Tibial nerve (tissue), 4 donors: ENCODE results near the gene GRIK4. TPM values are rescaled to one million over a fixed set of nuclear protein-coding genes. Genes with fewer than 3 reads are reported as not detected.
A peak's percentile ranks its signal among the peaks of the same experiment; 100 is the strongest.

Source experiments
- DNase-seq, 2 donors: peaks; one replicate each; pipeline ENCODE4 v3.0.0-alpha.2; 2019; ENCODE audit warnings: low spot score in 2 of 2
- H3K27ac ChIP-seq, 4 donors: fragments of 200-600 bp; sonication (generic) in 3 of 4; one replicate each; pipeline ENCODE4 v1.5.1; 2017 to 2019; ENCODE audit warnings: mild to moderate bottlenecking in 1 of 4
- H3K27me3 ChIP-seq, 2 donors: fragments of 200-600 bp; sonication (generic) in 1 of 2; one replicate each; pipeline versions ENCODE4 v1.5.1 to v1.6.0; 2017 to 2019
- H3K36me3 ChIP-seq, 3 donors: fragments of 200-600 bp; sonication (generic); one replicate each; pipeline ENCODE4 v1.5.1; 2018 to 2019
- H3K4me1 ChIP-seq, 4 donors: fragments of 200-600 bp; sonication (generic) in 3 of 4; one replicate each; pipeline ENCODE4 v1.5.1; 2017 to 2019
- H3K4me3 ChIP-seq, 4 donors: fragments of 200-600 bp; sonication (generic) in 3 of 4; one replicate each; pipeline ENCODE4 v1.5.1; 2017 to 2019; ENCODE audit warnings: mild to moderate bottlenecking in 1 of 4, moderate library complexity in 1 of 4
- H3K9me3 ChIP-seq, 4 donors: fragments of 200-600 bp; sonication (generic) in 3 of 4; one replicate each; pipeline ENCODE4 v1.5.1; 2017 to 2019
- CTCF ChIP-seq, 5 experiments: fragments of 200-600 bp in 3 of 5; fragments of 450-650 bp in 2 of 5; sonication (generic) in 3 of 5; IDR thresholded peaks; one replicate each; pipeline ENCODE4 v1.5.1; 2016 to 2019; ENCODE audit warnings: antibody characterized with exemption in 5 of 5, mild to moderate bottlenecking in 3 of 5, moderate library complexity in 2 of 5
- EP300 ChIP-seq, 2 donors: sonication (generic); formaldehyde crosslinking; IDR thresholded peaks; one replicate each; pipeline ENCODE4 v1.6.1; 2017; ENCODE audit warnings: antibody characterized with exemption in 2 of 2, mild to moderate bottlenecking in 1 of 2
- POLR2A ChIP-seq, 2 donors: fragments of 450-650 bp; IDR thresholded peaks; one replicate each; pipeline ENCODE4 v1.6.1; 2017; ENCODE audit warnings: antibody characterized with exemption in 2 of 2, mild to moderate bottlenecking in 2 of 2, moderate library complexity in 2 of 2
- WGBS, 2 donors: methylation state at CpG; one replicate each; pipeline ENCODE4 v1.1.5; 2018; 5-methylcytosine and 5-hydroxymethylcytosine counted together
- total RNA-seq, 4 donors: library from RNA; depleted of rRNA; stranded (reverse); fragments of >200 nt; gene quantifications; one replicate each; pipeline ENCODE4 v1.1.0, GENCODE V29; 2016

GRIK4 gene
- total RNA-seq, 4 donors from 2014 or later, result 0.22 to 0.98 TPM; not detected in 2

- no peaks in the 10 kb centered on the region for H3K27me3 ChIP-seq
- 6 to 23% methylated on average over 10 to 13 of the region's 13 CpGs for WGBS, 2 donors
- peaks cover 0 to 41% (median 24%) of the 10 kb centered on the region in 4 donors for H3K4me1 ChIP-seq
- peaks cover 0 to 29% (median 0%) of the 10 kb centered on the region in 4 donors for H3K9me3 ChIP-seq
- peak; percentile 71 to 83 for DNase-seq
- TF ChIP-seq EP300 (IDR thresholded peaks at IDR 0.05), result peak in 1 of 2 donors; percentile 70
- TF ChIP-seq CTCF (IDR thresholded peaks at IDR 0.05), result no peak
- no peak for TF ChIP-seq POLR2A (IDR thresholded peaks at IDR 0.05)
- H3K4me3 ChIP-seq, result no peak overlapping the region
- no peaks in the 10 kb centered on the region for H3K36me3 ChIP-seq
- H3K27ac ChIP-seq, result peak overlapping the region in 2 of 4 donors; percentile 59 to 63
Measured at GRCh38 chr11:120710354-120711131, 199.0 kb downstream of the GRIK4 start.

GRCh38 chr11:120712014-120712413 lies 200.5 kb downstream of the GRIK4 start:
- no peak for DNase-seq

GRCh38 chr11:120712881-120713280 lies 201.3 kb downstream of the GRIK4 start:
- no peak for DNase-seq
- peaks cover 0 to 7% (median 0%) of the 10 kb centered on the region in 4 donors for H3K9me3 ChIP-seq
- H3K36me3 ChIP-seq, result no peaks in the 10 kb centered on the region
- TF ChIP-seq POLR2A (IDR thresholded peaks at IDR 0.05) (no peak), EP300 (IDR thresholded peaks at IDR 0.05) (no peak), CTCF (IDR thresholded peaks at IDR 0.05) (no peak)
- 83 to 87% methylated on average over 4 of the region's 4 CpGs for WGBS, 2 donors
- no peak overlapping the region for H3K27ac ChIP-seq
- H3K4me3 ChIP-seq, result no peak overlapping the region
- H3K27me3 ChIP-seq, result no peaks in the 10 kb centered on the region
- H3K4me1 ChIP-seq, result peaks cover 0 to 44% (median 24%) of the 10 kb centered on the region in 4 donors

More at GRCh38 chr11:120712014-120712413, 200.5 kb downstream of the GRIK4 start:
- Histone ChIP-seq H3K27me3 (no peaks in the 10 kb centered on the region), H3K9me3 (peaks cover 0 to 15% (median 0%) of the 10 kb centered on the region in 4 donors), H3K4me3 (no peak overlapping the region), H3K4me1 (peaks cover 0 to 44% (median 24%) of the 10 kb centered on the region in 4 donors), H3K36me3 (no peaks in the 10 kb centered on the region), H3K27ac (peak overlapping the region in 1 of 4 donors; percentile 46)
- TF ChIP-seq CTCF (IDR thresholded peaks at IDR 0.05) (no peak), POLR2A (IDR thresholded peaks at IDR 0.05) (no peak)
- WGBS, 2 donors, result 94 to 95% methylated on average over 6 of the region's 6 CpGs

- H3K9me3 ChIP-seq, result peaks cover 0 to 2% (median 0%) of the 10 kb centered on the region in 4 donors
- peaks cover 0 to 44% (median 24%) of the 10 kb centered on the region in 4 donors for H3K4me1 ChIP-seq
- H3K36me3 ChIP-seq, result no peaks in the 10 kb centered on the region
- TF ChIP-seq CTCF (IDR thresholded peaks at IDR 0.05) (no peak), POLR2A (IDR thresholded peaks at IDR 0.05) (no peak)
- no peak overlapping the region for H3K4me3 ChIP-seq
- no peak overlapping the region for H3K27ac ChIP-seq
- 78 to 80% methylated on average over 5 of the region's 5 CpGs for WGBS, 2 donors
- DNase-seq, result no peak
- H3K27me3 ChIP-seq, result no peaks in the 10 kb centered on the region
Measured at GRCh38 chr11:120713296-120713695, 201.7 kb downstream of the GRIK4 start.

GRCh38 chr11:120714438-120714837 lies 202.9 kb downstream of the GRIK4 start:
- Histone ChIP-seq H3K27ac (no peak overlapping the region), H3K4me1 (peaks cover 0 to 44% (median 24%) of the 10 kb centered on the region in 4 donors)

More at GRCh38 chr11:120714438-120714837, 202.9 kb downstream of the GRIK4 start:
- no peak for DNase-seq
- H3K4me3 ChIP-seq, result no peak overlapping the region
- no peaks in the 10 kb centered on the region for H3K27me3 ChIP-seq
- WGBS, 2 donors, result 80 to 82% methylated on average over 3 of the region's 3 CpGs
- no peaks in the 10 kb centered on the region for H3K9me3 ChIP-seq
- no peak for TF ChIP-seq CTCF (IDR thresholded peaks at IDR 0.05)
- TF ChIP-seq EP300 (IDR thresholded peaks at IDR 0.05), result no peak
- TF ChIP-seq POLR2A (IDR thresholded peaks at IDR 0.05), result no peak
- no peaks in the 10 kb centered on the region for H3K36me3 ChIP-seq
